ENCODE data around the gene GPR33. TPM values are rescaled to one million over a fixed set of nuclear protein-coding genes. Genes with fewer than 3 reads are reported as not detected.

Gene GPR33
- total and polyA plus RNA-seq, 2 of the 8 experiments (the other 6 are each of a cell fraction or from before 2014, with no cell fraction given): not detected

GRCh38 chr14:31529053-31529452, 41.2 kb upstream of the GPR33 start (continued):
- TF ChIP-seq NANOG (IDR thresholded peaks at IDR 0.05; ENCODE audit: insufficient read depth, low read depth, low read length, poor library complexity, severe bottlenecking) (no peak), SAP30 (IDR thresholded peaks at IDR 0.05; ENCODE audit: insufficient read depth, insufficient replicate concordance, low read length) (no peak), BCL11A (IDR thresholded peaks at IDR 0.05; ENCODE audit: low read depth in 2 of 2, low read length in 2 of 2) (no peak), PHF8 (conservative IDR thresholded peaks at IDR 0.05; ENCODE audit: low read depth, low read length) (no peak), RAD21 (IDR thresholded peaks at IDR 0.05 in 1 of 2, conservative IDR thresholded peaks at IDR 0.05 in 1 of 2; ENCODE audit: low read depth in 2 of 2, low read length in 2 of 2) (no peak), SIRT6 (IDR thresholded peaks at IDR 0.05; ENCODE audit: low read length) (no peak)

Data from H1 (cell line).